ENCODE measurements around the gene BACE1. TPM values are rescaled to one million over a fixed set of nuclear protein-coding genes. Genes with fewer than 3 reads are reported as not detected.
A peak's percentile ranks its signal among the peaks of the same experiment; 100 is the strongest.

Gene BACE1
- total RNA-seq, 1 donor = 50.0 TPM

GRCh38 chr11:117248341-117248740 lies 67.7 kb downstream of the BACE1 start:
- no peak for DNase-seq (ENCODE audit: low read depth)
- no peak for TF ChIP-seq CTCF (IDR thresholded peaks at IDR 0.05; ENCODE audit: insufficient read depth, low read length)
- H3K4me3 ChIP-seq (ENCODE audit: low read depth, low read length) = no peak overlapping the region

GRCh38 chr11:117239295-117239694 lies 76.8 kb downstream of the BACE1 start:
- H3K4me3 ChIP-seq (ENCODE audit: low read depth, low read length) = no peak overlapping the region
- DNase-seq (ENCODE audit: low read depth) = peak; percentile 88
- TF ChIP-seq CTCF (IDR thresholded peaks at IDR 0.05; ENCODE audit: insufficient read depth, low read length) = peak; percentile 63

DNA sequence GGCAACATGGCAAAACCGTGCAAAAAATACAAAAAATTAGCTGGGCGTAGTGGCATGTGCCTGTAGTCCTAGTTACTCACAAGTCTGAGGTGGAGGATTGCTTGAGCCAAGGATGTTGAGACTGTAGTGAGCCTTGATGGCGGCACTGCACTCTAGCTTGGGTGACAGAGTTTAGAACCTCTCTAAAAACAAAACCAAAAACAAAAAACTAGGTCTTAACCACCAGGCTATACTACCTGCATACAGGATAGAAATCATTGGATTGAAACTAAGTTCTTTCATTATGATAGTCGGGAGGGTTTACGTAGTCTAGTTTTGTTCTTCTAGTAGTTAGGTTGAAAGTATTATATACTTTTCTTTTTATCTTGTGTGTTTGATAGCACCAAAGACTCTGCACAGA lies 77.8 kb downstream of the BACE1 start:
- DNase-seq (ENCODE audit: low read depth) = no peak
- no peak overlapping the region for H3K4me3 ChIP-seq (ENCODE audit: low read depth, low read length)
- no peak for TF ChIP-seq CTCF (IDR thresholded peaks at IDR 0.05; ENCODE audit: insufficient read depth, low read length)

Small RNAs within 50 kb of the gene (small RNA-seq; reads per million reads assigned to genes)
- not detected for gene RF00564

Other genes with a start within 250 kb of the BACE1 start
- 12.8 and 18.4 TPM in 2 replicates for gene SIK3, start 217.8 kb downstream of the BACE1 start, total RNA-seq (ENCODE audit: low replicate concordance)
- 161 and 328 TPM in 2 replicates for gene PAFAH1B2, start 172.0 kb downstream of the BACE1 start, total RNA-seq (ENCODE audit: low replicate concordance)
- gene SIDT2, start 137.5 kb downstream of the BACE1 start, total RNA-seq (ENCODE audit: low replicate concordance) = 8.6 and 12.9 TPM in 2 replicates
- 369 and 631 TPM in 2 replicates for gene TAGLN, start 116.9 kb downstream of the BACE1 start, total RNA-seq (ENCODE audit: low replicate concordance)
- 42.6 and 46.3 TPM in 2 replicates for gene PCSK7, start 84.2 kb downstream of the BACE1 start, total RNA-seq (ENCODE audit: low replicate concordance)
- 15.4 and 19.3 TPM in 2 replicates for gene RNF214, start 83.6 kb downstream of the BACE1 start, total RNA-seq (ENCODE audit: low replicate concordance)
- 5.1 and 8.5 TPM in 2 replicates for gene BACE1-AS, start 24.9 kb downstream of the BACE1 start, total RNA-seq (ENCODE audit: low replicate concordance)
- gene CEP164, start 11.6 kb upstream of the BACE1 start, total RNA-seq (ENCODE audit: low replicate concordance) = 36.4 and 38.5 TPM in 2 replicates